Trophoblast cell (in vitro differentiated cells and primary cell): Measurements from ENCODE around the gene SPR.
A peak's percentile ranks its signal among the peaks of the same experiment; 100 is the strongest.

Experiments used
- DNase-seq, 2 donors: peaks; one replicate each; pipeline ENCODE4 v3.0.0-alpha.2; 2016
- H2AFZ ChIP-seq: 2 replicates; pipeline ENCODE4 v1.6.1; 2013; ENCODE audit warnings: low read length, moderate library complexity, mild to moderate bottlenecking; ENCODE audit not compliant: insufficient read depth, poor library complexity
- H2AK5ac ChIP-seq: 2 replicates; pipeline ENCODE4 v1.6.1; 2013; ENCODE audit warnings: mild to moderate bottlenecking, low read length
- H2BK120ac ChIP-seq: 2 replicates; pipeline ENCODE4 v1.6.1; 2013; ENCODE audit warnings: low read length, mild to moderate bottlenecking, moderate library complexity; ENCODE audit not compliant: insufficient read depth, poor library complexity
- H2BK12ac ChIP-seq: 2 replicates; pipeline ENCODE4 v1.6.1; 2013; ENCODE audit warnings: mild to moderate bottlenecking, low read length, moderate library complexity
- H2BK5ac ChIP-seq: 2 replicates; pipeline ENCODE4 v1.6.1; 2013; ENCODE audit warnings: low read length, low read depth, moderate library complexity, mild to moderate bottlenecking; ENCODE audit not compliant: poor library complexity
- H3K14ac ChIP-seq: 2 replicates; pipeline ENCODE4 v1.6.1; 2013; ENCODE audit warnings: mild to moderate bottlenecking, low read length
- H3K18ac ChIP-seq: 2 replicates; pipeline ENCODE4 v1.6.1; 2013; ENCODE audit warnings: mild to moderate bottlenecking, low read length
- H3K23ac ChIP-seq: 2 replicates; pipeline ENCODE4 v1.6.1; 2013; ENCODE audit warnings: low read length
- H3K27ac ChIP-seq: 2 replicates; pipeline ENCODE4 v1.5.1; 2013; ENCODE audit warnings: low read depth, mild to moderate bottlenecking, inconsistent platforms, low read length, moderate library complexity
- H3K27me3 ChIP-seq: 2 replicates; pipeline ENCODE4 v1.6.1; 2013; ENCODE audit warnings: inconsistent platforms, mild to moderate bottlenecking, low read length, moderate library complexity; ENCODE audit not compliant: insufficient read depth
- H3K36me3 ChIP-seq, 2 experiments: 1 replicate in 1 of 2; 2 replicates in 1 of 2; pipeline ENCODE4 v1.6.1; 2013; ENCODE audit warnings: low read length in 2 of 2, mild to moderate bottlenecking in 2 of 2, moderate library complexity in 1 of 2; ENCODE audit not compliant: insufficient read depth in 2 of 2, control insufficient read depth in 1 of 2
- H3K4ac ChIP-seq: 2 replicates; pipeline ENCODE4 v1.6.1; 2013; ENCODE audit warnings: low read depth, mild to moderate bottlenecking, low read length, moderate library complexity
- H3K4me1 ChIP-seq, 2 experiments: 1 replicate in 1 of 2; 2 replicates in 1 of 2; pipeline ENCODE4 v1.6.1; 2013; ENCODE audit warnings: low read length in 2 of 2, mild to moderate bottlenecking in 2 of 2, moderate library complexity in 1 of 2; ENCODE audit not compliant: insufficient read depth in 2 of 2, control insufficient read depth in 1 of 2
- H3K4me2 ChIP-seq: 2 replicates; pipeline ENCODE4 v1.6.1; 2013; ENCODE audit warnings: inconsistent platforms, mild to moderate bottlenecking, low read length, moderate library complexity
- H3K4me3 ChIP-seq: 2 replicates; pipeline ENCODE4 v1.5.1; 2013; ENCODE audit warnings: mild to moderate bottlenecking, low read depth, low read length, inconsistent platforms
- H3K79me1 ChIP-seq: one replicate; pipeline ENCODE4 v1.6.1; 2013; ENCODE audit warnings: low read length
- H3K79me2 ChIP-seq: 2 replicates; pipeline ENCODE4 v1.6.1; 2013; ENCODE audit warnings: low read length, mild to moderate bottlenecking; ENCODE audit not compliant: control insufficient read depth, insufficient read depth, poor library complexity
- H3K9ac ChIP-seq: 2 replicates; pipeline ENCODE4 v1.6.1; 2013; ENCODE audit warnings: mild to moderate bottlenecking, low read length
- H3K9me3 ChIP-seq: 2 replicates; pipeline ENCODE4 v1.6.1; 2013; ENCODE audit warnings: low read depth, mild to moderate bottlenecking, control low read depth, inconsistent platforms, low read length; ENCODE audit not compliant: insufficient read depth
- H4K12ac ChIP-seq: 2 replicates; pipeline ENCODE4 v1.6.1; 2013; ENCODE audit warnings: low read depth, mild to moderate bottlenecking, low read length, moderate library complexity
- H4K8ac ChIP-seq: 2 replicates; pipeline ENCODE4 v1.6.1; 2013; ENCODE audit warnings: low read depth, mild to moderate bottlenecking, low read length, moderate library complexity
- H4K91ac ChIP-seq: one replicate; pipeline ENCODE4 v1.6.1; 2013; ENCODE audit warnings: low read depth, mild to moderate bottlenecking, low read length, moderate library complexity
- WGBS: extraction: QIAGEN DNeasy Blood & Tissue Kit; methylation state at CpG from one replicate; pipeline ENCODE4 v1.1.7; 2013; ENCODE audit warnings: missing lambda C conversion rate; ENCODE audit not compliant: insufficient read length, insufficient coverage; ENCODE audit errors: extremely low coverage; 5-methylcytosine and 5-hydroxymethylcytosine counted together

The SPR gene

DNA sequence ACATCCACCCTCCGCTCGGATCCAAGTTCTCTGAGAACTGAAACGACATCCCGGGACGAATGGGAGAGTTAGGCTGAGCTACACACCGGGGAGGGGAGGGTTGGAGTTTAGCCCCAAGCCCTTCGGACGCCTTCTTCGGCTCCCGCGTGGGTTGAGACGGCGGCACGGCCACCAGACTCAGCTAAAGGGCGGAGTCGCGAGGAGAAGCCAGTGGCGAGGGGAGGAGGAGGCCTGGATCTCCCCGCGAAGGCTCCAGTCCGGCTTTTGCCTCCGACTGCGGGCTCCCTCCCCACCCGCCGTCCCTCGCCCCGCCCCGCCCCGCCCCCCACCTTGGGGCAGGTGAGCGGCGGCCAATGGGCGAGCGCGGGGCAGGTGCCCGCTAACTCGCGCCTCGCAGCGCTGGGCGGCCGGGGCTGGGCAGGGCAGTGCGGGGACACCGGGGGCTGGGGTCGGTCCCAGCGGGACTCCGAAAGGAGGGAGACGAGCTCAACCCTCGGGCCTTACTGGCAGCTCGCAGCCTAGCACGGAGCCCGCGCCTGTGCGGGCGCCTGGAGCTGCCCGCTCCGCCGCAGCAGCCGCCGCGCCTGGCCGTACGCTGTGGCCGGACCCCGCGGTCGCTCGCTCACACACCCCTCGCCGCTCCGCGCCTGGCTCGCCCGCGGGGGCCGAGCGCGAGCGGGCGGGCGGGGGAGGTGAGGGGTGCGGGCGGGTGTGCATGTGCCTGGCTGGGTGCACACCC, 30.1 kb downstream of the SPR start, which contains the start of gene EMX1:
EMX1 (plus strand) TSS at position 382 of the 739 bp plus-strand sequence; CDS start at position 716, 334 bp downstream.
- Histone ChIP-seq H2AFZ (peak within 1 kb of the TSS; percentile 69), H3K27me3 (peaks cover 88% of the 10 kb centered on the region), H2AK5ac (no peak within 1 kb of the TSS), H3K4me1 (peaks cover 23 to 27% of the 10 kb centered on the region in 2 experiments), H4K91ac (no peak within 1 kb of the TSS), H2BK120ac (no peak within 1 kb of the TSS), H3K36me3 (no peaks in the 10 kb centered on the region), H3K18ac (peak within 1 kb of the TSS; percentile 33), H3K79me1 (no peaks in the 10 kb centered on the region), H2BK12ac (no peak within 1 kb of the TSS), H4K8ac (no peak within 1 kb of the TSS), H3K4me2 (peak within 1 kb of the TSS; percentile 62), H3K4ac (no peak within 1 kb of the TSS), H3K27ac (no peak within 1 kb of the TSS), H3K23ac (no peak within 1 kb of the TSS), H3K9me3 (peaks cover 8% of the 10 kb centered on the region), H3K14ac (no peak within 1 kb of the TSS), H3K79me2 (no peaks in the 10 kb centered on the region), H4K12ac (no peak within 1 kb of the TSS), H2BK5ac (no peak within 1 kb of the TSS), H3K4me3 (no peak within 1 kb of the TSS), H3K9ac (no peak within 1 kb of the TSS)
- peak; percentile 32 to 74 for DNase-seq
- WGBS = no CpG with 5 or more reads among the region's 82 CpGs

DNA sequence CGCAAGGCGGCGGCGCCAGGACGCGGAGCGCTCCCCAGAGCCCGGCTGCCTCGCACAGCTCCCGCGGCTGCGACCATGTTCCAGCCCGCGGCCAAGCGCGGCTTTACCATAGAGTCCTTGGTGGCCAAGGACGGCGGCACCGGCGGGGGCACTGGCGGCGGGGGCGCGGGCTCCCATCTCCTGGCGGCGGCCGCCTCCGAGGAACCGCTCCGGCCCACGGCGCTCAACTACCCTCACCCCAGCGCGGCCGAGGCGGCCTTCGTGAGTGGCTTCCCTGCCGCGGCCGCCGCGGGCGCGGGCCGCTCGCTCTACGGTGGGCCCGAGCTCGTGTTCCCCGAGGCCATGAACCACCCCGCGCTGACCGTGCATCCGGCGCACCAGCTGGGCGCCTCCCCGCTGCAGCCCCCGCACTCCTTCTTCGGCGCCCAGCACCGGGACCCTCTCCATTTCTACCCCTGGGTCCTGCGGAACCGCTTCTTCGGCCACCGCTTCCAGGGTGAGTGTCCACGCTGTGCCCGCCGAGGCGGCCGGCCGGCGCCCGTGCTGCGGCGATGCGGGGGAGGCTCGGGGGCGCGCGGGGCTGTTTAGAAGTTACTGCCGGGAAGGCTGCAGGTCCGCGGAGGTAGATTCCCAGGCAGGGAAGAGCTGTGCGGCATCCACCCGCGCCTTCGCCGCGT, 30.8 kb downstream of the SPR start:
- Histone ChIP-seq H3K79me1 (no peaks in the 10 kb centered on the region), H3K79me2 (no peaks in the 10 kb centered on the region), H3K4ac (no peak overlapping the region), H3K9ac (no peak overlapping the region), H3K4me2 (peak overlapping the region; percentile 62), H3K36me3 (no peaks in the 10 kb centered on the region), H2BK12ac (no peak overlapping the region), H3K18ac (no peak overlapping the region), H2AFZ (no peak overlapping the region), H3K9me3 (peaks cover 8% of the 10 kb centered on the region), H3K27me3 (peaks cover 95% of the 10 kb centered on the region), H4K8ac (no peak overlapping the region), H3K27ac (no peak overlapping the region), H2BK5ac (no peak overlapping the region), H3K4me3 (no peak overlapping the region), H3K14ac (no peak overlapping the region), H2AK5ac (no peak overlapping the region), H4K12ac (no peak overlapping the region), H3K4me1 (peaks cover 23 to 27% of the 10 kb centered on the region in 2 experiments), H2BK120ac (no peak overlapping the region), H4K91ac (no peak overlapping the region), H3K23ac (no peak overlapping the region)
- WGBS = no CpG with 5 or more reads among the region's 89 CpGs
- peak in 1 of 2 donors; percentile 25 for DNase-seq

GRCh38 chr2:72919414-72920317, 32.5 kb downstream of the SPR start:
- DNase-seq = peak in 1 of 2 donors; percentile 18
- H3K36me3 ChIP-seq = no peaks in the 10 kb centered on the region

More at GRCh38 chr2:72919414-72920317, 32.5 kb downstream of the SPR start:
- H3K4me3 ChIP-seq = no peak overlapping the region
- no peak overlapping the region for H4K91ac ChIP-seq
- no peak overlapping the region for H4K8ac ChIP-seq
- no peaks in the 10 kb centered on the region for H3K79me1 ChIP-seq
- H3K27me3 ChIP-seq = peaks cover 95% of the 10 kb centered on the region
- no peak overlapping the region for H3K14ac ChIP-seq
- no peak overlapping the region for H3K27ac ChIP-seq
- no peak overlapping the region for H2AFZ ChIP-seq
- no peak overlapping the region for H2BK5ac ChIP-seq
- no peak overlapping the region for H2AK5ac ChIP-seq
- H3K9ac ChIP-seq = no peak overlapping the region
- H3K4me1 ChIP-seq = peaks cover 31 to 32% of the 10 kb centered on the region in 2 experiments
- H2BK12ac ChIP-seq = no peak overlapping the region
- H3K18ac ChIP-seq = no peak overlapping the region
- H3K4me2 ChIP-seq = peak overlapping the region; percentile 58
- H3K79me2 ChIP-seq = no peaks in the 10 kb centered on the region
- no peak overlapping the region for H3K4ac ChIP-seq
- H2BK120ac ChIP-seq = no peak overlapping the region
- no CpG with 5 or more reads among the region's 48 CpGs for WGBS
- no peak overlapping the region for H4K12ac ChIP-seq
- H3K9me3 ChIP-seq = peaks cover 8% of the 10 kb centered on the region
- no peak overlapping the region for H3K23ac ChIP-seq
